PC-9 (cell line): Measurements from ENCODE around the gene AP2B1. TPM values are rescaled to one million over a fixed set of nuclear protein-coding genes. Genes with fewer than 3 reads are reported as not detected.

Experiments
- BruUV-seq: library from RNA; stranded (reverse); fragments of 400-500 nt; replicated peaks from 2 replicates; lab custom pipeline; 2021; lab: Mats Ljungman, UMichigan
- CTCF ChIA-PET: fragments of 300-600 bp; sonication (Branson Sonifier 250); formaldehyde crosslinking; loops from one replicate; lab custom pipeline; 2022; ENCODE audit warnings: antibody characterized with exemption; lab: Charles Lee
- POLR2A ChIA-PET: fragments of 300-600 bp; sonication (Branson Sonifier 250); formaldehyde crosslinking; loops from one replicate; lab custom pipeline; 2022; ENCODE audit warnings: antibody characterized with exemption; ENCODE audit not compliant: unreplicated experiment; lab: Charles Lee
- DNase-seq, 2 experiments: peaks; one replicate each; pipeline versions ENCODE4 v3.0.0 to v3.0.0-alpha.2; 2015 to 2022; ENCODE audit warnings: mixed read lengths in 1 of 2
- H2AFZ ChIP-seq: fragments of 200-600 bp; sonication (generic); 2 replicates; pipeline ENCODE4 v1.8.1; 2017; ENCODE audit warnings: antibody characterized with exemption
- H3F3A ChIP-seq: fragments of 200-600 bp; sonication (generic); 2 replicates; pipeline ENCODE4 v1.8.1; 2017; ENCODE audit warnings: antibody characterized with exemption, mild to moderate bottlenecking, low read depth; ENCODE audit not compliant: insufficient read depth
- H3K27ac ChIP-seq: fragments of 200-600 bp; sonication (generic); 2 replicates; pipeline ENCODE4 v1.6.1; 2016; ENCODE audit warnings: mixed run types
- H3K27me3 ChIP-seq: fragments of 200-600 bp; sonication (generic); 2 replicates; pipeline ENCODE4 v1.6.1; 2016; ENCODE audit warnings: low read depth, mixed run types; ENCODE audit not compliant: insufficient read depth
- H3K36me3 ChIP-seq: fragments of 200-600 bp; sonication (generic); 2 replicates; pipeline ENCODE4 v1.6.1; 2016; ENCODE audit warnings: low read depth, mixed run types
- H3K4me1 ChIP-seq: fragments of 200-600 bp; sonication (generic); replicated peaks from 2 replicates; pipeline ENCODE4 v1.6.1; 2016; ENCODE audit warnings: mixed run types; ENCODE audit not compliant: insufficient read depth
- H3K4me2 ChIP-seq: fragments of 200-600 bp; sonication (generic); 2 replicates; pipeline ENCODE4 v1.6.1; 2017; ENCODE audit warnings: mixed run types
- H3K4me3 ChIP-seq: fragments of 200-600 bp; sonication (generic); 2 replicates; pipeline ENCODE4 v1.6.1; 2016; ENCODE audit warnings: mixed run types
- H3K79me2 ChIP-seq: fragments of 200-600 bp; sonication (generic); 2 replicates; pipeline ENCODE4 v1.6.1; 2017; ENCODE audit warnings: low read depth, mixed run types
- H3K9me2 ChIP-seq: fragments of 200-600 bp; sonication (generic); 2 replicates; pipeline ENCODE4 v1.8.1; 2017; ENCODE audit warnings: mild to moderate bottlenecking; ENCODE audit not compliant: insufficient read depth
- H3K9me3 ChIP-seq: fragments of 200-600 bp; sonication (generic); 2 replicates; pipeline ENCODE4 v1.8.1; 2016; ENCODE audit warnings: low read depth; ENCODE audit not compliant: insufficient read depth
- H4K20me1 ChIP-seq: fragments of 200-600 bp; sonication (generic); 2 replicates; pipeline ENCODE4 v1.8.1; 2017; ENCODE audit not compliant: insufficient read depth
- EZH2 ChIP-seq: fragments of 200-600 bp; sonication (generic); IDR thresholded peaks from 2 replicates; pipeline ENCODE4 v1.8.0; 2017; ENCODE audit warnings: antibody characterized with exemption, low read depth
- intact Hi-C: fragments of 100-400 bp; cut with micrococcal nuclease; formaldehyde crosslinking; loops from one replicate; pipeline ENCODE4 v1.10.0; 2022; ENCODE audit not compliant: unreplicated experiment
- total RNA-seq: library from RNA; stranded (reverse); gene quantifications from 2 replicates; pipeline ENCODE4 v1.2.3, GENCODE V29; 2021
- TF ChIP-seq, protein P1 (sequence below): fragments of 200-600 bp; sonication (generic); conservative IDR thresholded peaks from 2 replicates; pipeline ENCODE4 v1.6.1; 2017; ENCODE audit warnings: mixed run types, antibody characterized with exemption, mild to moderate bottlenecking, moderate library complexity

Gene AP2B1
- total RNA-seq, 1 experiment from 2014 or later, result 186 TPM

DNA sequence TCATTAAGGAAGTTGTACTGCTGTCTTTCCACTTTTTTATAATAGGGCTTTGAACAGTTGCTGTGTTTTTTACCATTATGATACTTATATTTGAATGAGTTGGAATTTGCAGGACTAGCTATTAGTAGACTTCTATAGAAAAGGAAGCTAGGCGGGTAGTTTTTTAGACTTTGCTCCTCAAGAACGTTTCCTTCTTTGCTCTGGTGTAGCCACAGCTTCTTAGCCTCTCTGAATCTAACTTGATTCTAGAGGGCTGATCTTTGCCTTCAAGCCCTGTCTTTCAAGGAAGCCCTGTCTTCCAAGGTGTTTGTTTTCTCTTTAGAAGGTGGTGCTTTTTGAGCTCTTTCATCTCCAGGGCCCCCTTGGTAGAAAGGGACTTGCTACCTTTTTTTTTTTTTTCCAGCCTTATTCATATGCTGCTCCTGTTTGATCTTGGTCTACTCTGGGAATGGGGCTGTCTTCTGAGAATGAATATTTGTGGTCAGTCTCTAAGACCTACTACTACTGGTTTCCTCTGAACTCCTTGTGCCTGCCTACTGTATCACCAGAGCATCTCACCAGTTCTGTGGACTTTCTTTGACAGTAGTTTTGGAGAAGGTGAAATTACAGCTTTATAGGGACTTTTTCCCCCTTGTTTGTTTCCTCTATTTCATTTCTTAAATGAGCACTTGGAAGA is 92.0 kb downstream of the AP2B1 start:
- Histone ChIP-seq H3K4me3 (no peak overlapping the region), H3F3A (no peaks in the 10 kb centered on the region), H3K27me3 (no peaks in the 10 kb centered on the region), H3K79me2 (no peaks in the 10 kb centered on the region), H3K27ac (no peak overlapping the region), H3K36me3 (peaks cover 2% of the 10 kb centered on the region; the same call in 1 of the 2 replicates), H2AFZ (no peak overlapping the region), H3K4me1 (no peaks in the 10 kb centered on the region), H3K4me2 (no peak overlapping the region), H3K9me3 (no peaks in the 10 kb centered on the region), H4K20me1 (no peaks in the 10 kb centered on the region; the same call in 1 of the 2 replicates), H3K9me2 (no peaks in the 10 kb centered on the region)
- TF ChIP-seq, protein P1, sequence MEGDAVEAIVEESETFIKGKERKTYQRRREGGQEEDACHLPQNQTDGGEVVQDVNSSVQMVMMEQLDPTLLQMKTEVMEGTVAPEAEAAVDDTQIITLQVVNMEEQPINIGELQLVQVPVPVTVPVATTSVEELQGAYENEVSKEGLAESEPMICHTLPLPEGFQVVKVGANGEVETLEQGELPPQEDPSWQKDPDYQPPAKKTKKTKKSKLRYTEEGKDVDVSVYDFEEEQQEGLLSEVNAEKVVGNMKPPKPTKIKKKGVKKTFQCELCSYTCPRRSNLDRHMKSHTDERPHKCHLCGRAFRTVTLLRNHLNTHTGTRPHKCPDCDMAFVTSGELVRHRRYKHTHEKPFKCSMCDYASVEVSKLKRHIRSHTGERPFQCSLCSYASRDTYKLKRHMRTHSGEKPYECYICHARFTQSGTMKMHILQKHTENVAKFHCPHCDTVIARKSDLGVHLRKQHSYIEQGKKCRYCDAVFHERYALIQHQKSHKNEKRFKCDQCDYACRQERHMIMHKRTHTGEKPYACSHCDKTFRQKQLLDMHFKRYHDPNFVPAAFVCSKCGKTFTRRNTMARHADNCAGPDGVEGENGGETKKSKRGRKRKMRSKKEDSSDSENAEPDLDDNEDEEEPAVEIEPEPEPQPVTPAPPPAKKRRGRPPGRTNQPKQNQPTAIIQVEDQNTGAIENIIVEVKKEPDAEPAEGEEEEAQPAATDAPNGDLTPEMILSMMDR, result no peak
- no peak for TF ChIP-seq EZH2
- CTCF ChIA-PET, result no interaction called here
- no TSS peak for BruUV-seq
- POLR2A ChIA-PET, result no interaction called here
- DNase-seq, result no peak
- intact Hi-C loops, result no loop called here

GRCh38 chr17:35683591-35683990 is 96.5 kb downstream of the AP2B1 start:
- ChIA-PET CTCF (no interaction called here), POLR2A (interaction anchor here (0.6 to 0.8 kb wide), 2 partner anchors 25 to 884 kb away, joined by 6 to 9 read pairs; no protein-coding TSS in a partner anchor)
- Histone ChIP-seq H2AFZ (no peak overlapping the region), H3K4me2 (no peak overlapping the region), H3K4me1 (no peaks in the 10 kb centered on the region), H3K9me2 (no peaks in the 10 kb centered on the region), H3K36me3 (no peaks in the 10 kb centered on the region), H3F3A (no peaks in the 10 kb centered on the region), H3K27me3 (no peaks in the 10 kb centered on the region), H3K4me3 (no peak overlapping the region), H3K79me2 (no peaks in the 10 kb centered on the region), H4K20me1 (no peaks in the 10 kb centered on the region), H3K9me3 (no peaks in the 10 kb centered on the region), H3K27ac (no peak overlapping the region)
- TF ChIP-seq, protein P1, result no peak
- TF ChIP-seq EZH2, result no peak
- BruUV-seq, result no TSS peak
- no peak for DNase-seq
- intact Hi-C loops, result no loop called here

DNA sequence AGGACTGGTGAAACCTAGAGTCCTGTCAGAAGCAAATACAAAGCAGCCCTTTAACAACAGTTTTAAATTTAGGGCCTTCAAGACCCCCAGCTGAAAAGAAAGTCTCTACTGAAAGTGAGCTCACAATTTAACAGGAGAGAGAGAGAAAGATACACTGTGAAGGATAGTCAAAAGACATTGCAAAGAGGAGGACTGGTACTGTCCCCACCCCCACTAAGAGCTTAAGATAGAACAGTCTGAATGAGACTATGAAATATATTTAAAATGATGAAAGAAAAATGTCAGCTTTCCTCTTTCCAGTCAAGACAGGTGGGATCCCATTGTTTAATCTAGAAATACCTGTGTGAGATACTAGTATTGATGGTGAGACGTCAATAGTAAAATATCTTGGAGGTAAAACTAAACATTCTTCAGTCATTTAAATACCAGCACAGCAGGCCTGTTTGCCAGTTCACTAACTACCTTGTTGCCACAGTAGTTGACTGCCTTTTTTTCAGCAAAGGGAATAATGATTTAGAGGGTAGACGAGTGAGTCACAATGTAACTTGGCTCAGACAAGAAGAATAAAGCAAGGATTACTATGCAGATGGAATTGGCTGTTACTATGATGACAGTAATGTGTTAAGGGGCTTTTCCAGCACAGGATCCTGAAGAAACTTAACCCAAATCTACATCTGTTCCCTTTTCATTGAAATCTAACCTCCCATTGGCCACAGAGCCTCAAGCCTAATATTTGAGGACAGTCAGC is 97.1 kb downstream of the AP2B1 start:
- H3K79me2 ChIP-seq, result no peaks in the 10 kb centered on the region
- TF ChIP-seq, protein P1, result no peak
- H3K9me2 ChIP-seq, result no peaks in the 10 kb centered on the region
- no peak overlapping the region for H3K27ac ChIP-seq
- no peaks in the 10 kb centered on the region for H4K20me1 ChIP-seq
- H3K4me3 ChIP-seq, result no peak overlapping the region
- H3K4me1 ChIP-seq, result no peaks in the 10 kb centered on the region
- no peaks in the 10 kb centered on the region for H3K9me3 ChIP-seq
- DNase-seq, result no peak
- ChIA-PET CTCF (no interaction called here), POLR2A (interaction anchor here (0.6 kb wide), 1 partner anchor 884 kb away, joined by 9 read pairs; no protein-coding TSS in a partner anchor)
- no TSS peak for BruUV-seq
- no peak overlapping the region for H3K4me2 ChIP-seq
- no peak overlapping the region for H2AFZ ChIP-seq
- H3K27me3 ChIP-seq, result no peaks in the 10 kb centered on the region
- no peaks in the 10 kb centered on the region for H3K36me3 ChIP-seq
- intact Hi-C loops, result no loop called here
- H3F3A ChIP-seq, result no peaks in the 10 kb centered on the region
